Gastrocnemius medialis (tissue), 4 donors: Measurements from ENCODE around the gene LRRC18. TPM values are rescaled to one million over a fixed set of nuclear protein-coding genes. Genes with fewer than 3 reads are reported as not detected.

Experiments used
- ATAC-seq, 2 donors: fragments of 150-250 bp; one replicate each; pipeline ENCODE4 v1.9.1; 2016
- DNase-seq, 2 donors: peaks; one replicate each; pipeline ENCODE4 v3.0.0-alpha.2; 2019
- H3K27ac ChIP-seq, 4 donors: fragments of 200-600 bp; sonication (generic); 1 replicate in 1 of 4; 2 replicates in 3 of 4; pipeline ENCODE4 v1.5.1; 2016 to 2018; ENCODE audit warnings: mild to moderate bottlenecking in 2 of 4, moderate library complexity in 1 of 4
- H3K27me3 ChIP-seq, 3 donors: fragments of 200-600 bp; sonication (generic) in 2 of 3; 1 replicate in 1 of 3; 2 replicates in 2 of 3; pipeline versions ENCODE4 v1.5.1 to v1.6.0; 2016 to 2019; ENCODE audit warnings: mild to moderate bottlenecking in 1 of 3, moderate library complexity in 1 of 3
- H3K36me3 ChIP-seq, 2 donors: fragments of 200-600 bp; sonication (generic) in 1 of 2; one replicate each; pipeline ENCODE4 v1.5.1; 2017 to 2018
- H3K4me1 ChIP-seq, 2 donors: fragments of 200-600 bp; sonication (generic) in 1 of 2; one replicate each; pipeline ENCODE4 v1.5.1; 2016 to 2017; ENCODE audit warnings: mild to moderate bottlenecking in 2 of 2
- H3K4me3 ChIP-seq, 4 donors: fragments of 200-600 bp; sonication (generic) in 3 of 4; 1 replicate in 1 of 4; 2 replicates in 3 of 4; pipeline ENCODE4 v1.5.1; 2016 to 2019; ENCODE audit warnings: mild to moderate bottlenecking in 2 of 4
- H3K9me3 ChIP-seq, 3 donors: fragments of 200-600 bp; sonication (generic) in 2 of 3; 1 replicate in 1 of 3; 2 replicates in 2 of 3; pipeline ENCODE4 v1.5.1; 2016 to 2019
- CTCF ChIP-seq, 5 experiments: fragments of 450-650 bp in 3 of 5; fragments of 200-600 bp in 2 of 5; sonication (generic) in 2 of 5; IDR thresholded peaks in 4 of 5; conservative IDR thresholded peaks in 1 of 5; 1 replicate in 4 of 5; 2 replicates in 1 of 5; pipeline ENCODE4 v1.5.1; 2016 to 2019; ENCODE audit warnings: antibody characterized with exemption in 5 of 5, mild to moderate bottlenecking in 3 of 5, moderate library complexity in 3 of 5
- POLR2A ChIP-seq, 2 donors: fragments of 450-650 bp; IDR thresholded peaks; one replicate each; pipeline ENCODE4 v1.6.1; 2017; ENCODE audit warnings: antibody characterized with exemption in 2 of 2, mild to moderate bottlenecking in 2 of 2, moderate library complexity in 2 of 2
- in situ Hi-C, 4 donors: fragments of 200-750 bp; cut with MboI; loops; one replicate each; pipeline versions ENCODE4 v1.15.0 to v1.8.0; 2017; ENCODE audit warnings: low sequenced_read_pairs in 4 of 4
- intact Hi-C: fragments of 100-400 bp; cut with DNase I; formaldehyde crosslinking; loops from one replicate; pipeline ENCODE4 v1.15.1; 2023; ENCODE audit warnings: low total_unique reads
- total RNA-seq, 4 donors: library from RNA; depleted of rRNA; stranded (reverse); fragments of >200 nt; gene quantifications; one replicate each; pipeline versions ENCODE4 v1.1.0 to v1.2.3, GENCODE V29; 2016

LRRC18 gene
- total RNA-seq, 4 donors from 2014 or later = not detected

DNA sequence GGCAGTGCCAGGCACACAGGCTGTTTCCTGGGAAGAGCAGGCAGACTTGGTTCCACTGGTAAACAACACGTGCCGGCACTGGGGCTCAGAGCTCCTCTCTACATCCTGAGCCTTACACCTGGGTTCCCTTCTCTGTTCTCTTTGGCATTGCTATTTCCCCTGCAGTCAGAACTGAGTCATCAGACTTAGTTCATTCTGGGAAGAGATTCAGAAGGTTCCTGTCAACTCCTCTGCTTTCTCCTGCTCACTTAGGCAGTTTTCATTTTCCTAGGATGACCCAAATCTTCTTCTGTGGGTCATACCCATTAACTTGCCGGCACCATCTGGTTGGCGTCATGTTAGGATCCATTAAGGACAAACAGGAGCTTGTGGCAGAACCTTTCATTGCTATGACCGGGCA, 33.4 kb upstream of the LRRC18 start:
- no peak overlapping the region for H3K4me3 ChIP-seq
- no peak for TF ChIP-seq CTCF (IDR thresholded peaks at IDR 0.05 in 4 of 5, conservative IDR thresholded peaks at IDR 0.05 in 1 of 5)
- no peak for TF ChIP-seq POLR2A (IDR thresholded peaks at IDR 0.05)
- in situ Hi-C loops = loop anchor here in 1 of 4 donors (10.0 kb wide), 2 partner anchors 182 to 542 kb away; no protein-coding TSS in a partner anchor

GRCh38 chr10:48970654-48971053, 31.0 kb upstream of the LRRC18 start:
- intact Hi-C loops = no loop called here
- Histone ChIP-seq H3K4me1 (no peaks in the 10 kb centered on the region), H3K36me3 (no peaks in the 10 kb centered on the region), H3K27me3 (no peaks in the 10 kb centered on the region), H3K27ac (no peak overlapping the region), H3K4me3 (no peak overlapping the region), H3K9me3 (no peaks in the 10 kb centered on the region)
- DNase-seq (no peak), ATAC-seq (no peak)
- TF ChIP-seq CTCF (IDR thresholded peaks at IDR 0.05 in 4 of 5, conservative IDR thresholded peaks at IDR 0.05 in 1 of 5) (no peak), POLR2A (IDR thresholded peaks at IDR 0.05) (no peak)
- in situ Hi-C loops = loop anchor here in 1 of 4 donors (10.0 kb wide), 2 partner anchors 184 to 544 kb away; no protein-coding TSS in a partner anchor

More for the DNA sequence above, 33.4 kb upstream of the LRRC18 start:
- intact Hi-C loops = no loop called here
- H3K27me3 ChIP-seq = no peaks in the 10 kb centered on the region
- H3K4me1 ChIP-seq = no peaks in the 10 kb centered on the region
- H3K27ac ChIP-seq = no peak overlapping the region
- H3K36me3 ChIP-seq = no peaks in the 10 kb centered on the region
- no peaks in the 10 kb centered on the region for H3K9me3 ChIP-seq
- DNase-seq (no peak), ATAC-seq (no peak)

DNA sequence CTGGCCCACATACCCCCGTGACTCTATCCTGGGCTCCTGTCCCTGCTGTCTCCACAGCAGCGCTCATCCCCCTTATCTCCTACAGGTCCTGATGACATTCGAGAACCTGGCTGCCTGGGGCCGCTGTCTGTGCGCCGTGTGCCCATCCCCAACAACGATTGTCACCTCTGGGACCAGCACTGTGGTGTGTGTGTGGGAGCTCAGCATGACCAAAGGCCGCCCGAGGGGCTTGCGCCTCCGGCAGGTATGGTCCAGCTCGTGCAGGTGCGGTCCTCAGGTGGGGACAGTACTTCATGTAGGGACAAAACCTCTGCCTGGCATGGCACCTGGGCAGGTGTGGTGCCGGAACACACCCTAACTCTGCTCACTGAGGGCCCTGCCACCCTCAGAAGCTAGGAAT, 30.4 kb upstream of the LRRC18 start:
- no peaks in the 10 kb centered on the region for H3K36me3 ChIP-seq
- TF ChIP-seq CTCF (IDR thresholded peaks at IDR 0.05 in 4 of 5, conservative IDR thresholded peaks at IDR 0.05 in 1 of 5) (no peak), POLR2A (IDR thresholded peaks at IDR 0.05) (no peak)
- H3K4me1 ChIP-seq = no peaks in the 10 kb centered on the region
- no peak overlapping the region for H3K4me3 ChIP-seq
- no peaks in the 10 kb centered on the region for H3K9me3 ChIP-seq
- no peaks in the 10 kb centered on the region for H3K27me3 ChIP-seq
- ATAC-seq = no peak
- in situ Hi-C loops (loop anchor here in 1 of 4 donors (10.0 kb wide), 2 partner anchors 185 to 545 kb away; no protein-coding TSS in a partner anchor), intact Hi-C loops (no loop called here)
- no peak for DNase-seq
- no peak overlapping the region for H3K27ac ChIP-seq

- no peak for TF ChIP-seq POLR2A (IDR thresholded peaks at IDR 0.05)
- TF ChIP-seq CTCF (IDR thresholded peaks at IDR 0.05 in 4 of 5, conservative IDR thresholded peaks at IDR 0.05 in 1 of 5) = no peak
- ATAC-seq = no peak
Measured at GRCh38 chr10:48968036-48968435, 28.4 kb upstream of the LRRC18 start.

GRCh38 chr10:48965460-48965859, 25.8 kb upstream of the LRRC18 start:
- in situ Hi-C loops (no loop called here), intact Hi-C loops (no loop called here)
- no peaks in the 10 kb centered on the region for H3K27me3 ChIP-seq
- H3K4me1 ChIP-seq = no peaks in the 10 kb centered on the region
- ATAC-seq = no peak
- no peak overlapping the region for H3K4me3 ChIP-seq
- no peaks in the 10 kb centered on the region for H3K9me3 ChIP-seq
- H3K27ac ChIP-seq = no peak overlapping the region
- no peaks in the 10 kb centered on the region for H3K36me3 ChIP-seq
- TF ChIP-seq POLR2A (IDR thresholded peaks at IDR 0.05) = no peak
- DNase-seq = no peak

More at GRCh38 chr10:48968036-48968435, 28.4 kb upstream of the LRRC18 start:
- in situ Hi-C loops = no loop called here
- DNase-seq = no peak
- H3K27me3 ChIP-seq = no peaks in the 10 kb centered on the region
- intact Hi-C loops = no loop called here
- no peaks in the 10 kb centered on the region for H3K9me3 ChIP-seq
- H3K4me3 ChIP-seq = no peak overlapping the region
- no peak overlapping the region for H3K27ac ChIP-seq
- no peaks in the 10 kb centered on the region for H3K4me1 ChIP-seq
- H3K36me3 ChIP-seq = no peaks in the 10 kb centered on the region
